Hematopoietic multipotent progenitor cell treated with erythropoietin and hydrocortisone succinate and interleukin-3 and kit ligand, for 6 days (in vitro differentiated cells): ENCODE data around the gene PPP4R3B.
"Not testable (repeated sequence)": the region's sequence is repeated elsewhere in the genome, so short reads cannot be mapped to it uniquely, and the experiment has no call there.

Experiments used
- DNase-seq: peaks from one replicate; pipeline ENCODE4 v3.0.0-alpha.2; 2015

PPP4R3B gene

GRCh38 chr2:55595536-55595935, 21.9 kb downstream of the PPP4R3B start:
- DNase-seq, result no peak

- DNase-seq, result no peak
These were observed 25.3 kb downstream of the PPP4R3B start for GRCh38 chr2:55592130-55592529.

DNA sequence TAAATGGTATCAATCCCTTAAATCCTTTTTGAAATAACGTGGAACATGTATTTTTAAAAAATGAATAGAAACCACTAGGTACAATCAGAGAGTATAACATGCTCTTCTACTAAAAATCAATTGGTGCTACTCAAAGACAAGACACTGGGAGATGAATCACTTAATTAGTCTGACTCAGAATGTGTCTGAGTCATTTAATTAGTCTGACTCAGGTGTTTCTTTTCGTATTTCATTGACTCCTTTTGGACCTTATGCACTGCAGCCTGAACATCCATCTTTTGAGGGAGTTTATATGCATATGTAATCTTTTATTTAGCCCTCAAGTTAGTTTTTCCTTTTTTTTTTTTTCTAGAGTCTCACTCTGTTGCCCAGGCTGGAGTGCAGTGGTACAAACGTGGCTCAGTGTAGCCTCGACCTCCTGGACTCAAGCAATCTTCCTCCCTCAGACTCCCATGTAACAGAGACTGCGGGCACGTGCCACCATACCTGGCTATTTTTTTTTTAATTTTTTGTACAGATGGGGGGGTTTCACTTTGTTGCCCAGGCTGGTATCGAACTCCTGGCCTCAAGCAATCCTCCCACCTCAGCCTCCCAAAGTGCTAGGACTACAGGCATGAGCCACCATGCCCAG, 26.5 kb downstream of the PPP4R3B start:
- no peak for DNase-seq

GRCh38 chr2:55585451-55586080, 31.9 kb downstream of the PPP4R3B start:
- DNase-seq, result no peak

DNA sequence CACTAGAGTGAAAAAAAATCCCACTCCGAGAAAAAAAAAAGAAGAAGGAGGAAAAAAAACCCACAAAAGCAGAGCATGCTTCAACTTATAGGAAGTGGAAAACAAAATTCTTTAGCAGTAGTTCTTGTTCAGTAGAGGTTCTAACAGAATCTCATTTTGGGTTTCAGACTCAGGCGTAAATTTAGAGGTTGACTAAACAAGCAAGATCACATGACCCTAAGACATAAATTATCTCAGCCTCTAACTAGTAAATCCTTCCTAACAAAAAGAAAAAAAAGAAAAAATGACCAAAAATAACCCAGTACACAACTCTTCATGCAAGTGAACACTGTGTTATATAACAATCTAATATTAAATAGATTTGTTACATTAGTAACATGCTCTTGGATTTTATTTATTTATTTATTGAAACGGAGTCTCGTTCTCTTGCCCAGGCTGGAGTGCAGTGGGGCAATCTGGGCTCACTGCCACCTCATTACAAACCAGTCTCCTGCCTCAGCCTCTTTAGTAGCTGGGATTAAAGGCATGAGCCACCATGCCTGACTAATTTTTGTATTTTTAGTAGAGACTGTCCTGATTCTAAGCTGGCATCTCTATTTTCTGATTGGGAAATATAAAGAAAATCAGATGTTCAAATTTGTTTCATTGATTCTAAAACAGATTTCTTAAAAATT, 35.4 kb downstream of the PPP4R3B start:
- DNase-seq, result no peak

DNA sequence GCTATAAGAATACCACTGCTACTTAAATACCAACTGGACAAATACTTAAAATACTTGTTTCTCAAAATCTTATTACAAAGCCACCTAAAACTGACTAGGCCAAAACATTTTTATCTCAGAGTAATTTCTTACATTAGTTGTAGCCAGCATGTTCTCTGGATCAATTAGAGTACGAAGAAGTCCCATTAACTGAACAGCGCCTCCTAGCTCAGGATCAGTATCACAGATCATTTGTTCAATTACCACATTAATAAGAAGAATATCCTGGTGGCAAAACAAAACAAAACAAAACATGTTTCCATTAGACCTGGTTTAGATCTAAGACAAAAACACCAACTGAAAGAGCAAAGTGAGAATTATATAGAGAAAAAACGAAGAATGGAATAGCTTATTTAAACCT, 36.0 kb downstream of the PPP4R3B start:
- peak; percentile 63 for DNase-seq

DNA sequence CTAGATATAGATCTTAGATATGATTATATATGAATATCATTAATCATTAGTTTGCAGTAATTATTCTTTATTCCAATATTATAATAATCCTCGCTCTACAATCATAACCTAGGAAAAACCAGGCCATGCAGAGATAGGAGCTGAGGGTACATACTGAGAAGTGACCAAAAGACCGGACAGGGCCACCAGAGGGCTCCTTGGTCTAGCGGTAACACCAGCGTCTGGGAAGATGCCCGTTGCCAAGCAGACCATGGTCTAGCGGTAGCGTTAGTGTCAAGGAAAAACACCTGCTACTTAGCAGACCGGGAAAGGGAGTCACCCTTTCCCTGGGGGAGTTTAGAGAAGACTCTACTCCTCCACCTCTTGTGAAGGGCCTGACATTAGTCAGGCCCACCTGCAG, 48.4 kb downstream of the PPP4R3B start:
- not testable (repeated sequence) for DNase-seq

- DNase-seq, result no peak
These were observed 50.1 kb downstream of the PPP4R3B start for GRCh38 chr2:55567298-55567697.

DNA sequence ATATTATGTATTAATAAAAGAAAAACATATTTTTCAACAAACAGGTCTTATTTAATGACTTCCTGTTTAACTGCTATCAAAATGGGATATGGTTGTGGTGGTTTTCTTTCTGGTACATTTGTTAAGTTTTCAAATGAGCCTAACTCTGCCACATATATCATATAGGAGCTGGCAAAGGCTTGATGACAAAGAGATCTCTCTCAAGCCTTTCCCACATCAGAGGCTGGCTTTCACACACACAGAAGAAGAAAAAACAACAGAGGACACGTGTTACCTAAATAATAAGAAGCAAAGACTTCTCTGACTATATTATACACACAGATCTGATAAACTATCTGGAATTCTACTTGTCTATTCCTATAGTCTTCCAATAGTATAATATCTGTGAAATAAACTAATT, 51.8 kb downstream of the PPP4R3B start:
- no peak for DNase-seq

- DNase-seq, result no peak
These were observed 56.6 kb downstream of the PPP4R3B start for GRCh38 chr2:55560855-55561254.

DNA sequence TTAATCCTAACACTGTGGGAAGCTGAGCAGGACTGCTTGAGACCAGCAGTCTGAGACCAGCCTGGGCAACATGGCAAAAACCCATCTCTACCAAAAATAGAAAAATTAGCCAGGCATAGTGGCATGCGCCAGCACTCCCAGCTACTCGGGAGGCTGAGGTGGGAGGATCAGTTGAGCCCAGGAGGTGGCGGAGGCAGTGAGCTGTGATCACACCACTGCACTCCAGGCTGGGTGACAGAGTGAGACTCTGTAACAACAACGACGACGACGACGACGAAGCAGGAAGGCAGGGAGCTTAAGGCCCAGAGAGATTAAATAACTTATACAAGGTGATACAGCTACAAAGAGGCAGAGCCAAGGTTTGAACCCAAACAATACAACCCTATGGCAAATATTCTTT, 60.6 kb downstream of the PPP4R3B start:
- DNase-seq, result no peak

DNA sequence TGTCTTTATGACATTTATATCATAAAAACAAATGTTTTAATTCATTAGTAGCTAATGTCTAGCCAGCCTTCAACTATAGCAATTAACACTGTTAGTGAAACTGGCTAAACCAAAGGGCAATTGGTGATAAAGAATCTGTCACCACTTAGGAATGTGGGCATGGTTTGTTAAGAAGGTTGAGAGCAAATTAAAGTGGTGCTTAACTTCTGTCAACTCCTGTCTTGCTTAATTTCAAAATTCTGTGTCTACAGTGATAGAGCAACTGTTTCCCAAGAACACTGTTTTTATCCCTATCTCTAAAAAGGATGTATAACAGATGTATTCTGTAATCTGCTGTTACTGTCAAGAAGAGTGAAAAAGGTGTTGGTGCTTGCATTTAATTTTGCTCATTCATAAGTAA, 61.4 kb downstream of the PPP4R3B start:
- no peak for DNase-seq

DNA sequence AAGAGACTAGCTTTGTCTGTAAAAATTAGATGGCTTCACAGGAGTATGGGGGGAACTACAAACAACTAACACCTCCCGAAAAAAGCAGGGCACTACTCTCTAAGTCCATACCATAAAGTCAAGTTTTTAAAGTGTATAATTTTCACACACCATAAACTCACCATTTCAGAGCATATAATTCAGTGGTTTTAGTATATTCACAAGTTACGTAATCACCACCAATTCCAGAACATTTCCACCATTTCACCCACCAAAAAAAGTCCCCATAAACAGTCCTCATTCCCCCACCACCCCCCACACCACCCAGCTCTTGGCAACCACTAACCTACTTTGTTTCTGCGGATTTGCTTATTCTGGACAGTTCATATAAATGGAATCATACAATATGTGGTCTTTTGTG, 64.1 kb downstream of the PPP4R3B start:
- no peak for DNase-seq

DNA sequence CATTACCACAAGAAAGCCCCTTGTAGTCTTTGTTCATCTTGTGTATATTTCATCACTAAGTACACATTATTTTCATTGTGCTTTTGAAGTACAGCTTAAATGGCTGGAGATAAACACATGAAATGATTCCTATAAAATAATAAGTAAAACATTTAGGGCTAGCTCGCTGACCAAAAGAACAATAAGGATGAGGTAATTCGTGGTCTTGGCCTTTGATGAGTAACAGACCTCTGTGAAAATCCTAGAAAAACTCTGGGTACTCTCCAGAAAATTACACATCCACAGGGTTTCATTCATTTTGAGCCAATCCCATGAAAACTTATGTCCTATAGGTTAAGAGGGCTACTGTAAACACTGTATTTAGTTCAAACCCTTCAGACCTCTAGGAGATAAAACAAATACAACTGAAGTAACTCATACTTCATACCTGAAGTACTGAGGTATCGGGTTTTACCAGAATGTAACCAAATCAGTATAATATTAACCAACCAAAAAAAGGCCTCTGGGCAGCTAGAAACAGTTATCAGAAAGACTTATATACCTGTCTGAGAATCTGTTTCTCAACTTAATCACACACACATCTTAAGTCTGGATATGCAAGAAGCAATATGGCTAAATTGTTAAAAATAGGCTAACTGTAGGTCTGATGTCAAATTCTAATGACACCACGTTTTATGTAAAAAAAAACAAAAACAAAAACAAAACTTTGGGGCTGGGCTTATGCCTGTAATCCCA, 66.9 kb downstream of the PPP4R3B start:
- no peak for DNase-seq

GRCh38 chr2:55547679-55548078, 69.7 kb downstream of the PPP4R3B start:
- DNase-seq, result not testable (repeated sequence)

- DNase-seq, result no peak
These were observed 70.4 kb downstream of the PPP4R3B start for GRCh38 chr2:55547001-55547400.

- DNase-seq, result no peak
These were observed 86.8 kb downstream of the PPP4R3B start for GRCh38 chr2:55530539-55531081.

GRCh38 chr2:55526174-55526573, 91.2 kb downstream of the PPP4R3B start:
- DNase-seq, result no peak

- DNase-seq, result no peak
These were observed 92.5 kb downstream of the PPP4R3B start for GRCh38 chr2:55524884-55525437.

DNA sequence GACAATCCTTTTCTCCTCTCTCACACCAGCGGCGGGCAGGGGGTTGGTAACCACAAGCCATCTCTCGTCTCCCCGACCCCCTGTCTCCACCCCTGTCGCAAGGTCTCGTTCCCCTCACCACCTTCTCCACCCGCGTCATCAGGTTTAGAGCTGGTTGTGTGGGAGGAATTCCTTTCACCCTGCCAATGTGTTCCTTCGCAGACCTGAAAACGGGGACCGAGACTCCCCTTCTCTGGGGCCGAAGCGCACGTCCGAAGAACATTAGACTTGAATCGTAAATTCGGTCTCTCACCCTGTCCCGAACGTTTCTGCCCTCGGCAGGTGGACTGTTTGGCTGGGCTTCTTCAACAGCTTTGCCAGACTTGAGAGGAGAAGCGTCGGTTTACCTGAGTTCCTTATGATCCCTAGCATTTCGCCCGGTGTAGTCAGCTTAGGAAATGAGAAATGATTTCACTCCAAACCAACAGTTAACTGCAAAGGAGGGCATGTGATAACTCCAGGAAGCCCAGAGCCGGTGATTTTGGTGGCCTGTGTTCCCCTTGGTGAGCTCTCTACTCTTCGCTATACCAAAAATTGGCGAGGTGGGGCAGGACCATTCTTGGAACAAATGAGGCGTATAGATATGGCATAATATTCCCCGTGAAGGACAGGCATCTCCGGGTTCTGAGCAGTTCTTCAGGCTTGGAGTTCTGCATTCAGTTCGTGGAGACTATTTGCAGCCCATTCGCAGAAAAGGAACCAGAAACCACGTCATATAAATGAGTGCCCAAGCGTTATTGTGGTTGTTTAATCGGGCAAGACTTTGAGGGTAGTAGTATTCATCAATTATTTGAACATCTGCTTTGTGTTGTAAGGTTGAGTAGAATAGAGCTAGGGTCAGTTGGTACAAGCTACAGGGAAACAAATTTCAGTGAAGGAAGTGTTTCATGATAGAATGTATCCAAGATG, 97.2 kb downstream of the PPP4R3B start:
- DNase-seq, result peak; percentile 52

DNA sequence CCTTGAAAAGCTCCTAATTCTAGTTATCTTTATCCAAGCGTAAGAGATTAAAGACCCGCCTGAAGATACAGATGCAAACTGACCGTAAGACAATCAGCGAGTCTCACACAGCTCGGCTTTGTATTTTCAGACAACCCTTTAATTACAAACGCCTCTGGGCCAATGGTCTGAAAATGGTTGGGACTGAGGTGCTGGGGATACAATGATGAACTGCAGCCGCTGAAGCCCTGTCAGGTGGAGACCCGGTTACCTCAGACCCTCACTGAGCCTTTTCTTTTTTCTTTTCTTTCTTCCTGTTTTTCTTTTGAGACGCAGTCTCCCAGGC, 98.6 kb downstream of the PPP4R3B start:
- DNase-seq, result peak; percentile 59

GRCh38 chr2:55511508-55512124, 105.8 kb downstream of the PPP4R3B start:
- peak; percentile 30 for DNase-seq
